ENCODE data around the gene CLMP.

CLMP gene

GRCh38 chr11:123073343-123074057, 121.5 kb downstream of the CLMP start:
- H3K9me2 ChIP-seq (ENCODE audit: low read depth, low read length): no peaks in the 10 kb centered on the region
- peaks cover 21% of the 10 kb centered on the region for H3K4me1 ChIP-seq (ENCODE audit: insufficient read depth, low read length, severe bottlenecking)
- H2AFZ ChIP-seq (ENCODE audit: low read length): no peak overlapping the region
- H3K27ac ChIP-seq (ENCODE audit: low read depth, low read length, poor library complexity, severe bottlenecking): no peak overlapping the region
- H3K79me2 ChIP-seq (ENCODE audit: insufficient read depth, low read length): no peaks in the 10 kb centered on the region
- H3F3A ChIP-seq (ENCODE audit: insufficient read depth, low read length): no peaks in the 10 kb centered on the region
- no peak overlapping the region for H3K4me2 ChIP-seq (ENCODE audit: low read length)
- H3K27me3 ChIP-seq (ENCODE audit: insufficient read depth, low read length): no peaks in the 10 kb centered on the region
- no peaks in the 10 kb centered on the region for H3K36me3 ChIP-seq (ENCODE audit: insufficient read depth, low read length)
- no peaks in the 10 kb centered on the region for H4K20me1 ChIP-seq (ENCODE audit: insufficient read depth, low read length)
- no peak overlapping the region for H3K4me3 ChIP-seq (ENCODE audit: low read depth, low read length, poor library complexity, severe bottlenecking)
- no peak overlapping the region for H3K9ac ChIP-seq (ENCODE audit: low read length)
- no peaks in the 10 kb centered on the region for H3K9me3 ChIP-seq (ENCODE audit: low read length)
- no peak for TF ChIP-seq CTCF (IDR thresholded peaks at IDR 0.05; ENCODE audit: low read length)
- no peak for TF ChIP-seq EZH2 (IDR thresholded peaks at IDR 0.05; ENCODE audit: borderline replicate concordance, low read length)

GRCh38 chr11:123072762-123073161, 122.3 kb downstream of the CLMP start:
- TF ChIP-seq CTCF (IDR thresholded peaks at IDR 0.05; ENCODE audit: low read length) (no peak), EZH2 (IDR thresholded peaks at IDR 0.05; ENCODE audit: borderline replicate concordance, low read length) (no peak)
- no peaks in the 10 kb centered on the region for H4K20me1 ChIP-seq (ENCODE audit: insufficient read depth, low read length)
- no peaks in the 10 kb centered on the region for H3K9me3 ChIP-seq (ENCODE audit: low read length)
- H3K9ac ChIP-seq (ENCODE audit: low read length): no peak overlapping the region
- peaks cover 22% of the 10 kb centered on the region for H3K4me1 ChIP-seq (ENCODE audit: insufficient read depth, low read length, severe bottlenecking)
- H3K36me3 ChIP-seq (ENCODE audit: insufficient read depth, low read length): no peaks in the 10 kb centered on the region
- no peaks in the 10 kb centered on the region for H3K27me3 ChIP-seq (ENCODE audit: insufficient read depth, low read length)
- H3K4me3 ChIP-seq (ENCODE audit: low read depth, low read length, poor library complexity, severe bottlenecking): no peak overlapping the region
- no peak overlapping the region for H3K4me2 ChIP-seq (ENCODE audit: low read length)
- H3F3A ChIP-seq (ENCODE audit: insufficient read depth, low read length): no peaks in the 10 kb centered on the region
- H2AFZ ChIP-seq (ENCODE audit: low read length): no peak overlapping the region
- H3K79me2 ChIP-seq (ENCODE audit: insufficient read depth, low read length): no peaks in the 10 kb centered on the region
- H3K27ac ChIP-seq (ENCODE audit: low read depth, low read length, poor library complexity, severe bottlenecking): no peak overlapping the region
- H3K9me2 ChIP-seq (ENCODE audit: low read depth, low read length): no peaks in the 10 kb centered on the region

- Histone ChIP-seq H3K4me3 (ENCODE audit: low read depth, low read length, poor library complexity, severe bottlenecking) (no peak overlapping the region), H3K27me3 (ENCODE audit: insufficient read depth, low read length) (no peaks in the 10 kb centered on the region), H4K20me1 (ENCODE audit: insufficient read depth, low read length) (no peaks in the 10 kb centered on the region), H3K4me2 (ENCODE audit: low read length) (no peak overlapping the region), H3K27ac (ENCODE audit: low read depth, low read length, poor library complexity, severe bottlenecking) (no peak overlapping the region), H3F3A (ENCODE audit: insufficient read depth, low read length) (no peaks in the 10 kb centered on the region), H3K4me1 (ENCODE audit: insufficient read depth, low read length, severe bottlenecking) (peaks cover 22% of the 10 kb centered on the region), H3K9me3 (ENCODE audit: low read length) (no peaks in the 10 kb centered on the region), H3K9ac (ENCODE audit: low read length) (no peak overlapping the region), H3K9me2 (ENCODE audit: low read depth, low read length) (no peaks in the 10 kb centered on the region), H3K36me3 (ENCODE audit: insufficient read depth, low read length) (no peaks in the 10 kb centered on the region), H2AFZ (ENCODE audit: low read length) (no peak overlapping the region), H3K79me2 (ENCODE audit: insufficient read depth, low read length) (no peaks in the 10 kb centered on the region)
- TF ChIP-seq EZH2 (IDR thresholded peaks at IDR 0.05; ENCODE audit: borderline replicate concordance, low read length) (no peak), CTCF (IDR thresholded peaks at IDR 0.05; ENCODE audit: low read length) (no peak)
Measured at GRCh38 chr11:123072332-123072761, 122.7 kb downstream of the CLMP start.
